ENCODE measurements around the gene VAV2.

Gene VAV2

DNA sequence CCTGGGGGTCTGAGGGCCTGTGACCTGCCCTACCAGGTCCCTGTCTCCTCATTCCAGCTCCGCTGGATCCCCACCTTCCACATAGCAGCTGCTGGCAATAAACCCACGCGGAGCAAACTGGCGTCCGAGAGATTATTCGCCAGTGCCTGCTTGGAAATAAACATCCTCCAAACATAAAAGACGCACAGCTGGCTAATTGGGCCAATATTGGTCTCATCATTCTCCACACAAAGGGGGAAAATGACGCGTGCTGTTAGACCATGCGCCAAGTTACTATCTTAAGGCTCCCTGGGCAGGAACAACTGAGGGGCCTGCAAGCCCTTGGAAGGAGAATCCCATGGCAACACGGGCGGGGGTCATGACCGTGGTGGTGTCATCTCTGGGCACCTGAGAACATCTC lies 180.7 kb downstream of the VAV2 start:
- DNase-seq, result no peak

DNA sequence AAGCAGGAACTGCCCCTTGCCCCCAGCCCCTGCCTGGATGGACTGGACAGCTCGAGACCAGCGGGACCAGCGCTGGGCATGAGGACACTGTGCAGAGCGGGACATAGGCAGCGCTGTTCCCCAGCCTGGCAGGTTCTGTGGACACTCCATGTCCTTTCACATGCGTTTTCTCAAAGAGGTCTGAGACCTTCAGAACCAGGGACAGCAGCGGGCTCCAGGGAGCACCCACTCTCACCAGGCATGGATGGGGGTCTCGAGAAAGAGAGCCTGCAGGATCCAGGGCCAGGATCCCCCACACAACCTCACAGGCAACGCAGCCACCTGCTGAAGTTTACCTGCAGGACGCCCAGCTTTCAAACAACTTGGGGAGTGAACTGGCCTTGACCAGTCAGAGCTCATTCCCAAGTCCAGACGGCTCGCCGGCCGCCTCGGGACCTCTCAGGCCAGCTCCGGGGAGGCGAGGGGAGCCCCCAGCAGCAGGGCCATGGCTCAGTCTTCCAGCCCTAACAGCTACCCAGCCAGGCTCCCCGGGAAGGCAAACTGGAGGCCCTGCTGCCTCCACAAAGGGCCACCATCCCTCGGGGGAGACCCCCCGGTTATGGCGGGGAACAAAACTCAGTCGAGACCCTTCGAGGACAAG lies 181.4 kb downstream of the VAV2 start:
- no peak for DNase-seq

- DNase-seq, result no peak
Observed at GRCh38 chr9:133809335-133809734, 182.8 kb downstream of the VAV2 start.

DNA sequence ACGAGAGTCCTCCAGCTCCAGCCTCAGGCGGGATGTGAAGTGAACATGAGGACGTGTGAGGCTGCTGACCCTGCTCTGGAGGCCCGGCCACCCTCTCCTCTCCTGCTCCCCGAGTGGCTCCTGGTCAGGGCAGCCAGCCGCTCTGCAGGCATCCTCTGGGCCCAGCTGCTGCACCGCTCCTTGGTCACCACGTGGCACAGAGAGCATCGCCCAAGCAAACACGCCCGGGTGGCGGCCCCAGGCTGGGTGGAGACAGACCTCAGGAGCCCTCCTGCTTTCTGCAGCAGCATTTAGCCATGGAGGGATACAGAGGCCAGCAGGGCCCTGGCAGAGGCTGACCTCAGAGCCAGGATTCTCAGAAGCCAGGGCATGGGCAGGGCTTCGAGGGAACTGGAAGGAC lies 184.3 kb downstream of the VAV2 start:
- no peak for DNase-seq

GRCh38 chr9:133807037-133807436 lies 185.1 kb downstream of the VAV2 start:
- DNase-seq, result no peak

DNA sequence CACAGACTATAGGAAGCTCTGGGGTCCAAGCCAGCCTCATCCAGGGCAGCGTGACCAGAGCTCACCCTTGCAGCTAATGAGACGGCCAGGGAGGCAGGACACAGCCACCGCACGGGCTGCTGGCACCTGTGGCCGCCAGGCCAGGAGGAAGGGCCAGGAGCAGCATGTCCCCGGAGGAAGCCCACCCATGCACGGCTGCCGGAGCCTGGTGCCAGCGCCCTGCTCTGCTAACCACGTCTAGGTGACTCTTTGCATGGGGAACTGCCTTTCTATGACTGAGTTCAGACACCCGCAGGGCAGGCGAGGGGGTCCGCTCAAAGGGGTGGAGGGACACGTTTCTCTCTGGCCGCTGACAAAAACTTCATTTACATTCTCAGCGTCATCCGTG lies 185.5 kb downstream of the VAV2 start:
- DNase-seq, result no peak

- DNase-seq, result no peak
Observed at GRCh38 chr9:133805876-133806622, 186.1 kb downstream of the VAV2 start.

DNA sequence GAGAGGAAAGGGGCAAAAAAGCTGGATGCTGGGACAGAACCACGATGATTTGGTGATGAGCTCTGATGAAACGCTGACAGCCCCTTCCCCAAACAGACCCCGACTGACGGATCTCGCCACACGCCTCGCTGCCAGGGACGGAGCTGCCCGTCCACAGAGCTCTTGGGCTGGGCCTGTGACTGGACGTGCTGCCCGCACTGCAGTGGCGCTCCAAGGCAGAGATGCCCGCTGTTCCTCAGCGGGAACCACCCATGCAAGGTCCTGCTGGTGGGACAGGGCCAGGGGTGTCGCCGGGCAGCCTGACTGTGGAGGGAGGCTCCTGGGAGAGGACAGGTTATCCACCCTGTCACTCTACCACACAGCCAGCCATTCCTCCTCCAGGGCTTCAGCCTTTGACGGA lies 187.9 kb downstream of the VAV2 start:
- DNase-seq, result no peak

GRCh38 chr9:133803745-133804144 lies 188.4 kb downstream of the VAV2 start:
- DNase-seq, result no peak

DNA sequence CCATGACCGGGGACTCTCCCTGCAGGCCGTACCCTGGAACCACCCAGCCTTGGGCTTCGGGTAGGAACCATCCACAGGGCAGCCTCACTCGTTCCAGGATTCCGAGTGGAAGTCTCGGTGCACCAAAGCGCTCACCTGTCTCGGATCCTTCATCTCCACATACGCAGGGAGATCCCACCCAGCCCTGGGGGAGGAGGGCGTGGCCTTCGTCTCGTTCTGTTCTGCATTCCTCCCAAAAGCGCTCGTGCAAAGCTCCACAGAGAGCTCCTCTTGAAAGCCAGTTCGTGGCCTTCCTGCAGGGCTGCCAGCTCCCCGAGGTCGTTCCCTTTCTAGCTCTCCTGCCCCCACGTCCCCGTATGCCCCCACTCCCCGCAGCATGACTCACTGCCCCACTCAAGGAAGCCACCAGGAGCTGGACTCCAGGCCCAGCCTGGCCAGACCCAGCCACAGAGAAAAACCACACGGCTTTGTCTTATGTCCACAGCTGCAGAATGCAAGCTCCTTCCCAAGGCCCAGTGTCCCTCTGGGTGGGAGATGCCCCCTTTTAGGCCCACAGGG lies 189.0 kb downstream of the VAV2 start:
- no peak for DNase-seq

GRCh38 chr9:133801739-133802138 lies 190.4 kb downstream of the VAV2 start:
- no peak for DNase-seq

DNA sequence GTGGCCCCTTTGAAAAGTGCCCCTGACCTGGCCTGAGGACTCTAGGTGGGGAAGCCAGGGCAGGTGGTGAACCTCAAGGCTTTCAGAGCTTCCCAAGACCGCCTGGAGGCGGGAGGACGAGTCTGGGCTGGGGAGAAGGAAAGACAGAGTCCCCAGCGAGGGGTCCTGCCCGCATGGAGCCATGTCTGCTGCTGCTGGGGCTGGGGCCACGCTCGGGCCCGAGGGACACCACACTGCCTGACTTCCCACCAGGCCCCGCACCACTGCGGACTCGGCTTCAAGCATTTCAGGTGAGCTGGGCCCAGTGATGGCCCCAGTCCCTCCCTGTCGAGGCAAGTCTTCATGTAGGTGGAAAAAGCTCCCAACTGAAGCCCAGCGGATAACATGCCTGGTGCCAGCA lies 191.9 kb downstream of the VAV2 start:
- no peak for DNase-seq

- DNase-seq, result no peak
Observed at GRCh38 chr9:133799716-133800115, 192.4 kb downstream of the VAV2 start.

GRCh38 chr9:133799106-133799505 lies 193.0 kb downstream of the VAV2 start:
- no peak for DNase-seq

DNA sequence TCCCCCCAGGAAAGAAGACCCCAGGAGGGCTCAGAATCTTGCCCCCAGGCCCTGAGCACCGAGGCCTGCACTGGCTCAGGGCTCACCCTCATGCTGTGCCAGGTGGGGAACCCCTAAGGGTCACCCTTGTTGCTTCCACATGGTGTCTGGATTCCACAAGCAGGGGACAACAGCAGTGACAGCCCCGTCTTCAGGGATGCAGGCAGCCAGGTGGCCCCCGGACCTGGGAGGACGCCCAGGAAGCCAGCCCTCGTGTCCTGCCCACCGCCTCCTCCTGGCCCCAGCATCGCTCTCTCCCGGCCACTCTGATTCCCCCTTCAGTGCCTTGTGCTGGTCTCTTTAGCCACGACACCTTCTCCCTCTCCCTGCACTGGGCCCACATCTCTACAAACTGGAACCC lies 194.0 kb downstream of the VAV2 start:
- DNase-seq, result no peak

DNA sequence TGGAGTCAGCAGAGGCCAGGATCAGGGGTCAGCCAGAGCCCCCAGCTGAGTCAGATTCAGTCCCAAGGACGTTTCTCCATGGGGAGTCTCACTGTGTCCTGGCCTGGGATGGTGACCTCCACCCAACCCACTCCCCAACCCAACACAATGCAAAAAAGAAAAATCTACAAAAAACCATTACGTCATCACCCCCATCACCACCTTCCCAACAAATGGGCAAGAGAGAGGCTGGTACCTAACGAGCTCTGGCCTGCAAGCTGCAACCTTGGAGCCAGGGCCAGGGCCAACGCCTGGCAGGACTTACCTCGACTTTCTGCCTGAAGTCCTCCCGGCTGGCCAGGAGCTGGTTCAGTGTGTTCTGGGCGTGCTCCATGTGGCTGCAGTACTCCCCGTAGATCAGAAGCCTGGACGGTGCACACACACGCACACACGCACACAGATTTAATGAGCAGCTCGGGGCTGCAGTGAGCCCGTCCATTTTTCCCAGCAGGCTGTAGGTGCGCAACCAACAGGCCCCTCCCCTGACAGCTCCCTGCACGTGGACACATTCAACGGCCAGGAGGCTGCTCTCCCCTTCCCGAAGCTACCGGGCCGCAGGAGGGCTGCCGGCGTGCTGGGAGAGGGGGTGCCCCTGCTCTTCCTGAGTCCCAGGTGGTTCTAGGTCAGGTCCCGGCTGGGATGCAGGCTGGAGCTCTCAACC lies 194.6 kb downstream of the VAV2 start:
- no peak for DNase-seq

DNA sequence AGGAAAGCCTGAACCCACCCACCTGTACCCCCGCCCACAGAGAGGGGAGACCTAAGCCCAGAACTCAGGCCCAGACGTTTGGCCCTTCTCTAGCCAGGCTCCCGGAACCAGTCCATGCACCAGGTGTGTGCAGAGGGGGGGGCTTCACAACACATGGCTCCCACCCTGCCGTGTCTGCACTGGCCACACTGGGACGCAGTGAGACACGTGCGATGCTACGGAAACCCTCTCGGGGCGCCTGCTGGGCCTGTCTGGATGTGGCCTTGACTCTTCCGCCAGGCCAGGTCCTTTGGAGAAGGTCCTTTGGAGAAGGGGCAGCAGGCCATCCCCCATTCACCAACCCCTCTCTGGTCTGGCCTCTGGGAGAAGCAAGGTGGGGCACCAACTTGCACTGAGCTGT lies 195.6 kb downstream of the VAV2 start:
- no peak for DNase-seq

GRCh38 chr9:133795049-133795448 lies 197.1 kb downstream of the VAV2 start:
- no peak for DNase-seq

DNA sequence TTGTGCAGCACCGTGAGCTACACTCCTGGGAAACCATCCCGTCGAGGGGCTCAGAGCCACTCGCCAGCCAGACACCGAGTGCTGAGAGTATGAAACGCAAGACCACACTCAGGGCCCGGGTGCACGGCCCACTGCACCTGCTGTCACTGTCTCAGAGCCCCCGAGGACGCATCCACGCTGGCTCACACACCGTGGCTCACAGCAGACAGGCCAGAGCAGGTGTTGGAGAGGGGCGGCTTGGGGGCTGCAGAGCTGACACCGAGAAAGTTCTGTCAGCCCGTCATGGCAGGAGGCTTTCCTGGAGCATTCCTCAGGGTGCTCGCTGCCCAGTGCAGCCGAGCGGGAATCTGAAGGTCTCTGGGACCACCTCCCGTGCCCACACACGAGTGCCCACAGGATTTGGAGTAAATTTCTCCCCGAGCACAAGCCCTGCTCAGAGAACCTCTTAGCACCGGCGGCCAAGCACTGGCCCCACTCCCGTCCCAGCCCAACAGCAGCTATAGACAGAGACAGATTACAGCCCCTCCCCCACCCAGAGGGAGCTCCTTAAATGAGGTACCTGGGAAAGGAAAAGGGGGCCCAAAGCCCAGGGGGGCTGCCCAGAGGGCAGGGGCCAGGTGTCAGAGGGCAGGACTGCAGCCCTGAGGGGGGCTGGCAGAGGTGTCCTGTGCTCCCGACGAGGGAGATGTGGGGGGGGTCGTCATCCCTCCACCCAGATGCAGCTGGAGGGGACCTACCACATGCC lies 197.9 kb downstream of the VAV2 start:
- no peak for DNase-seq

- DNase-seq, result no peak
Observed at GRCh38 chr9:133793471-133793870, 198.7 kb downstream of the VAV2 start.

DNA sequence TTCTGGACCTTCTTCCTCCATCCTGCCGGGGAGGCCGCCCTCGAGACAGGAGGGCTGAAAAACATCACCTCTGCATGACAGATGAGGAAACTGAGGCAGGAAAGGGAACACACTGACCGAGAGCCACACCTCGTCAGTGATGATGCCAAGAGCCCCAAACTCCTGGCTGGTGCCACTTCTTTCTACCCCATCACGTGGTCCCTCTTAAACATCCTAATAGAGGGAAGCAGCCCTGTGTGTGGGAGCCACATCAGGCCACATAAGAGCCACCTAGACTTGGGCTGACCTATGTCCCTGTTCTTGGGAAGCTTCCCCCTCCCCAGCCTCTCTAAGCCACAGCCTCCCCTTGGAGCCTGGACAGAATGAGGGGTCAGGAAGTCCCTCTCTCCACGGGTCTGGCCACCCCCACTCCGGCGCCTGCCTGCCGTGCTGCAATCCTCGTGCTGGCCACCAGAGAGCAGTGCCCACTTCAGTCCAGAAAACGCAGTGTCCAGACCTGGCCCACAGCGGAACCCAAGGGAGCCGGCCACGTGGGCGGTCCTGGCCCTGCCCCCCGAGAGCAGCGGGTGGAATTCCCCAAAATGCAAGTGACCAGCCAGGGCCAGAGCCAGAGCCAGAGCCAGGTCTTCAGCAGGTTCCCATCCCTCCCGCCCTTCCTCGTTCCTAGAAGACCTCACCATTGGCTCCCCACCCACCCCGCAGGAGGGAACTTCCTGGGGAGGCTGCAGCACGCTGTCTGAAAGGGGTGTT lies 199.2 kb downstream of the VAV2 start:
- DNase-seq, result no peak
